GM12872 (cell line): ENCODE measurements around the gene LZTFL1.

Source experiments
- TF ChIP-seq, protein P1 (sequence below): IDR thresholded peaks from 3 replicates; pipeline ENCODE4 v1.5.1; 2011; ENCODE audit warnings: low read depth, mild to moderate bottlenecking, low read length, moderate library complexity; ENCODE audit not compliant: insufficient read depth

LZTFL1 gene

DNA sequence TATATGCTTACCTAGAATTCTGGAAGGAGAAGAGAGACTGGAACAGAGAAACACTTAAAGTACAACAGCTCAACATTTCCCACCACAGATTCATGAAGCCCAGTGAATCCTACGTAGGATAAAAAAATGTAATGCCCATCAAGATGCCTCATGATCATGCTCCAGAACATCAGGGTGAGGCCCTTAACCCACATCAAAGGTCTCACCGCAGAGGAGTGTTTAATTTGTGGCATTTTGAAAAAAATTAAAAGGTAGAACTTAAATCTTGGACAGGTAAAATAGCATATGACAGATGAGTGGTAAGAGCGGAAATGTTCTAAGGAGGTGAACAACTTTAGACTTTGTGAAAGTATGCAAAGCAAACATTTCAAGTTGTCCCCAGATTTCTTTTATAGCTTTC is 35.8 kb downstream of the LZTFL1 start:
- TF ChIP-seq, protein P1, sequence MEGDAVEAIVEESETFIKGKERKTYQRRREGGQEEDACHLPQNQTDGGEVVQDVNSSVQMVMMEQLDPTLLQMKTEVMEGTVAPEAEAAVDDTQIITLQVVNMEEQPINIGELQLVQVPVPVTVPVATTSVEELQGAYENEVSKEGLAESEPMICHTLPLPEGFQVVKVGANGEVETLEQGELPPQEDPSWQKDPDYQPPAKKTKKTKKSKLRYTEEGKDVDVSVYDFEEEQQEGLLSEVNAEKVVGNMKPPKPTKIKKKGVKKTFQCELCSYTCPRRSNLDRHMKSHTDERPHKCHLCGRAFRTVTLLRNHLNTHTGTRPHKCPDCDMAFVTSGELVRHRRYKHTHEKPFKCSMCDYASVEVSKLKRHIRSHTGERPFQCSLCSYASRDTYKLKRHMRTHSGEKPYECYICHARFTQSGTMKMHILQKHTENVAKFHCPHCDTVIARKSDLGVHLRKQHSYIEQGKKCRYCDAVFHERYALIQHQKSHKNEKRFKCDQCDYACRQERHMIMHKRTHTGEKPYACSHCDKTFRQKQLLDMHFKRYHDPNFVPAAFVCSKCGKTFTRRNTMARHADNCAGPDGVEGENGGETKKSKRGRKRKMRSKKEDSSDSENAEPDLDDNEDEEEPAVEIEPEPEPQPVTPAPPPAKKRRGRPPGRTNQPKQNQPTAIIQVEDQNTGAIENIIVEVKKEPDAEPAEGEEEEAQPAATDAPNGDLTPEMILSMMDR = no peak

DNA sequence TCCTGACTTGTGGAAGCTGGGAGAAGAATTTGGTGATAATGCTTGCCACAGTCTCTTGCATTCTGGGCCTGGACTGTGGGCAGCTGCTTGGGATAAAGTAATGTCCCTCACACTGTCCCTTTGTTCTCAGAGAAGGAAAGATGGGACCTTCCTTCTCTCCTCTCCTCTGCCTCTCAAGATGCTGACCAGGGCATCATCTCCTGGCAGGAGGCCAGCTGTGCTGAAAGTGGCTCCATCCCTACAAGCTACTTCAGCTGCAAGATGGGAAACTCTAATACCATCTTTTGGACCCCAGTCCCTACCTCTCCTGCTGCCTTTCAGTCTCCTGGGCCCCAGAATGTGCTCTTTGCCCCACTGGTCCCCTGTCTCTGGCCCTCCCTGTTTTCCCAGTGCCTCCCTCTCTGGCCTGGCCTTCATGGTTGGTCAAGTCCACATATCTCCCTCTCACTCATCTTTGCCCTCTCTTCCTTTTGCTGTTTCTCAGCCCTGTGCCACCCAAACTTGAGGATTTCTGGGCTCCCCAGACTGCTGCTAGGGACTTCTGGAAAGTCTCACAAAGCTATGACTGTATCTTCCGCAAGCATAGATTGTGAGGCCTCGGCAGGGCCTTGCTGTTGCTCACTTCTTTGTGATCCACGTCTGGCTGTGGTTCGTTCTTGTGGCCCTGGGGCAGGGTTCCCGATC is 38.5 kb downstream of the LZTFL1 start:
- TF ChIP-seq, protein P1 = no peak

DNA sequence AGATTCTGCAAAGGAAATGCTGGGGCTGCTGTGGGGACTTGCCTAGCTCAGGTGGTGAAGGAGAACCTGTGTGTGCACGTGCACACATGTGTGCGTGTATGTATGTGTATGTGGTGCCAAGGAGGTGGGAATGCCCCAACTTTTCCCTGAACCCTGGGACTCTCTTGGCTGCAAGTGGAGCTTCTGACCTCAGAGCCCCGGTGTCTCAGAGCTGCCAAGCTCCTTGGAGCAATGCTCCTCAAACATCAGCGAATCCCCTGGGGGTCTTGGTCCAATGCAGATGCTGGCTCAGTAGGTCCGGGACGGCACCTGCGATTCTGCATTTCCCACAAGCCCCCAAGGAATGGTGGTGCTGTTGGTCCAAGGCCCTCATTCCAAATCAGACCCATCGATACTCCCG is 39.8 kb downstream of the LZTFL1 start:
- TF ChIP-seq, protein P1 = no peak

DNA sequence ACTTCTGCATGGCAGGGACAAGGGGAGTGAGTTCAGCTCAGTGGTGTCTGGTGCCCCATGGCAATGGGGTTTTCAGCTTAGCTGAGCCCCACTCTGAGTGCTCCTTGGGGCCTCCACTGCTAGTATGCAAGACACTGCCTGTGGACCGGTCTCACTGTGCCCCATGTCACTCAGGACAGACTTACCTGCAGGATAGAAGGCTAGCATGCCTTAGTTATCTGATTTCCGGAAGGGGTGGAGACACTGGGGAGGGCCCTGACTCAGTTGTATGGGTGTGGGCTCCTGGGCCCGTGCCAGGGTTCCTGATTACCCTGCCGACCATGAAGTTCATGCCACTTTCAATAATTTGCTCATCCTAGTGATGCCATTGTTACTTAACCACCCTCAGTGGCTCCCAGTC is 41.3 kb downstream of the LZTFL1 start:
- TF ChIP-seq, protein P1 = no peak

DNA sequence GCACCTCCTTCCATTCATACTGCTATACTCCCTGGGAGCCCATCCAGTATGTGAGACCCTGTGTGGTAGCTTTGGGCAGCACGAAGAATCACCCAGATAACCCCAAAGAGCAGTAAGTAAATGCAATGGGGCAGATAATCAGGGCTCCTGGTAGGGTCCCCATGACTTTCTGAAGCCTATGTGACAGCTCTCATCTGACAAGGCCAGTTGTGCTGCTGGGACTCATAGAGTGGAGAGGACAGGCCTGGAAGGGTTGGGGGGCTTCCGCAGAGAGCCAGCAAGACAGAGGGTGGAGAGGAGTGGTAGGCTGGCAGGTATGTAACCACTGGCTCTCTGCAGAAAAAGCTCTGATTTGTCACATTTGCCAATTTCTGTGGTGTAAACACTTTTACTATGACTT is 42.3 kb downstream of the LZTFL1 start:
- TF ChIP-seq, protein P1 = no peak

DNA sequence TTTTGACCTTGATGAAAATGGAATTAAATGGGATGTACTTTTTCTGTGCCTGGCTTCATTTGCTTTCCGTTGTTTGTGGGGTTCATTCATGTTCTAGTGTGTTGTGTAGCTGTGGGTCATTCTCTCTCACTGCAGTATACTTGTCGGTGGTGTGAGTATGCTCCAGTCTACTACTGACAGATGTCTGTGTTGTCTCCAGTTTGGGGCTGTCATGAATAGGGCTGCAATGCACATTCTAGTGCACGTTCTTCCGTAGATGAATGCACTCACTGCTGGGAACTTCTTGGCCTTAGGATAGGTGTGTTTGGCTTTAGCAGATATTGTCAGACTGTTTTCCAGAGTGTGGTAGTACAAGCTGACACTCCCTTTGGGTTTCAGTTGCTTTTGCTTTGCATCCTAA is 43.9 kb downstream of the LZTFL1 start:
- TF ChIP-seq, protein P1 = no peak

DNA sequence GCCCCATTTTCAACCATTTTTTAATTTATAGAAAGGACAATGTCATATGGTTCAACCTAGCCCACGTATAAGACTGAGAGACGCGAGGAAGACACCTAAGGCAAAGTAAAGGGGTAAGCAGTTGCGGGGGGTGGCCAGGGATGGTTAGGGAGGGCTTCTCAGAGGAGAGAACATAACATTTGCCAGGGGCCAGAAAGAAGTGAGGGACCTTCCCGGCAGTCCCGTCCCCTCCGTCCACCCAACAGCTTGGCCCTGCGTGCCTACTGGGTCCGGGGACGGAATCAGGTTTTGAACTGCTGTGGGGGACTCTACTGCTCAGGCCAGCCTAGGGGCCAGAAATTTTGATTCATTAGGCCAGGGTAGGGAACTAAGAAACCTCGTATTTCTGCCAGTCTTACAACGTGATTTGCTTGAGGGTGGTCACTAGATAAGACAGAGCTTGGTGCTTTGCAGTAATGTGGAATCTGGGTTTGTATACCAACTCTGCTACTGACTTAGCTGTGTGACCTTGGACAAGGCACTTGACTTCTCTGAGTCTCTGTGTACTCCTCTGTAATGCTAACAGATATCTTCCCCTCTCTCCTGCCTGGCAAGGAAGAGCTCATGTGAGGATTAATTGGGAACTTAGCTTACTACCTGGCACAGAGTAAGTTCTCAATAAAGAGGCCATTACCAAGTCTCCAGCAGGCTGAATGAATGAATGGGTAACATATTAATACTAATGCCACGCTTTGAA is 44.8 kb downstream of the LZTFL1 start:
- TF ChIP-seq, protein P1 = no peak
